Activated T-helper 17 cell treated with anti-CD3 and anti-CD28 coated beads, Interleukin-2, amount 50 U/mL, for 72 hours (primary cell): ENCODE results near the gene CST5. TPM values are rescaled to one million over a fixed set of nuclear protein-coding genes. Genes with fewer than 3 reads are reported as not detected.
"Not testable (repeated sequence)": the region's sequence is repeated elsewhere in the genome, so short reads cannot be mapped to it uniquely, and the experiment has no call there.

Experiments used
- ATAC-seq: fragments of 150-1000 bp; cut with Tn5 transposase; replicated peaks from 2 replicates; pipeline ENCODE4 v1.10.0; 2021; ENCODE audit warnings: mild to moderate bottlenecking, moderate library complexity
- H3K27ac Mint-ChIP-seq: one replicate; pipeline ENCODE4 v1.8.0; 2022; ENCODE audit warnings: mixed read lengths
- H3K27me3 Mint-ChIP-seq: one replicate; pipeline ENCODE4 v1.8.0; 2022; ENCODE audit warnings: mixed read lengths
- H3K36me3 Mint-ChIP-seq: one replicate; pipeline ENCODE4 v1.8.0; 2022; ENCODE audit warnings: low read depth, mild to moderate bottlenecking, mixed read lengths
- H3K4me1 Mint-ChIP-seq: one replicate; pipeline ENCODE4 v1.8.0; 2022; ENCODE audit warnings: mixed read lengths
- H3K4me3 Mint-ChIP-seq: one replicate; pipeline ENCODE4 v1.8.0; 2022; ENCODE audit warnings: mild to moderate bottlenecking, mixed read lengths
- H3K9me3 Mint-ChIP-seq: one replicate; pipeline ENCODE4 v1.8.0; 2022; ENCODE audit warnings: mixed read lengths
- total RNA-seq, 2 donors: library from RNA; stranded (reverse); gene quantifications; one replicate each; pipeline ENCODE4 v1.2.3, GENCODE V29; 2022

CST5 gene
- total RNA-seq, 2 donors from 2014 or later = not detected

DNA sequence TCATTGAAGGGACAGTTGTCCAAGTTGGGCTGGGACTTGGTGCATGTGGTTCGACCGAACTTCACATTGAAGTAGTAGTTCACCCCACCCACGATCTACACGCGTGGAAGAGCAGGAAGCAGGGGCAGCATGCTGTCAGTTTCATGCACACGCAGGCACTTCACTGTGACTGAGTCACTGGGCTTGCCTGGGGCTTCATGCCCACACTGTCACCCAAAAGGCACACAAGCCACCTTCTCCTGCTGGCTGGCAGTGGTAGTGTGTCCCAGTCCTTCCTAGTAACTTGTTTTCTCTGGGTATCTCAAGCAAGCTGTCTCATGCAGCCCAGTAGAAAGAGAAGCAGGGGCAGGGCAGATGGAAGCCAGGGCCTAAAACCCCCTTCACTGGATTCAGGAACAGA is 2.0 kb downstream of the CST5 start:
- Mint-ChIP-seq H3K4me1 (peaks cover 6% of the 10 kb centered on the region), H3K36me3 (no peaks in the 10 kb centered on the region), H3K4me3 (no peak overlapping the region), H3K27me3 (no peaks in the 10 kb centered on the region), H3K27ac (no peak overlapping the region), H3K9me3 (no peaks in the 10 kb centered on the region)
- no peak for ATAC-seq

DNA sequence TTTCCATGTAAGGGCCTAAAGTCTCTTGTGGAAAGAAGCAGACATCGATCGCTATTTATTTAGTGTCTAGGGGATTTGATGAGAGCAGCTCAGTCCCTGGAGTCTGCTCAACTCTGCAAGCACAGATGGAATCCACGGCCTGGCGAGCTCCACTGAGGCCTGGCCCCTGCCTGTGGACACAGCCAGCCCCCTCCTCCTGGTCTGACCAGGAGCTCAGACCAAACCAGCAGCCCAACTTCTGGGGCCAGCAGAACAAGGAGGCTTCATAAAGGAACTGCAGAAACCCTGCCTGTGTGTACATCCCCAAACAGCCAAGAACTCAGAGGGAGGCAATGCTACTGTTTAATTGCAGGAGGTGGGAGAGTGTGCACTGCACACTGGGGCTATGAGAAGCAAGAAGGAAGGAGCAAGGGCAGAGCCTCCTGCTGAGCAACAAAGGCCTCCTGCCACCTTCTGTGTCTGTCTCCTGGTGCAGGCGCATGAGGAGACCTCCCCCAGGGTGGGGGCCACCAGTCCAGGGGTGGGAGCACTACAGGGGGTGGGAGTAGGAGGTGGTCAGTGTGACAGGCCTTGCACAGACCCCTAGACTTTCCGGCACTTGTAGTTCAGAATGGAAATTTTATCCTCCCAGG is 3.8 kb downstream of the CST5 start:
- H3K4me3 Mint-ChIP-seq = no peak overlapping the region
- H3K9me3 Mint-ChIP-seq = no peaks in the 10 kb centered on the region
- no peak overlapping the region for H3K27ac Mint-ChIP-seq
- peaks cover 6% of the 10 kb centered on the region for H3K4me1 Mint-ChIP-seq
- no peaks in the 10 kb centered on the region for H3K36me3 Mint-ChIP-seq
- no peak for ATAC-seq
- H3K27me3 Mint-ChIP-seq = peaks cover 4% of the 10 kb centered on the region

DNA sequence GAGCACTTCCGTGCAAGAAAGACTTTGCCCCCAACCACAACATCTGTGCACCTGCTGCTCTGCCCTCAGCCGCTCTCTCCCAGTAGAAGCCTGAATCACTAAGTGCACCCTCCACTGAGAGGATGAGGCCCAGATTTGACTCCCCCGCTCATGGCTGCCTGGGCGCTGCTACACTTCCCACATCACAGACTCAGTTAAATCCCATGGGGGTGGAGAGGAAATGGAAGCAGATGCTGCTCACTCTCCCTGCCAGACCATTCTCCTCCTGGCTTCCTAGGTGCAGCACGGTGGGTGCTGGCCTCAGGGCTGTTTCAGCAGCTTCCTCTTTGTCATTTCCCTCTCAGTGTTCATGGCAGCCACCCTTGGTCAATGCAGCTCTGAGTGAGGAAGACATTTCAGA is 4.8 kb downstream of the CST5 start:
- Mint-ChIP-seq H3K27ac (no peak overlapping the region), H3K36me3 (no peaks in the 10 kb centered on the region), H3K4me3 (no peak overlapping the region), H3K4me1 (peaks cover 6% of the 10 kb centered on the region), H3K27me3 (peaks cover 4% of the 10 kb centered on the region), H3K9me3 (no peaks in the 10 kb centered on the region)
- peak; percentile 34 for ATAC-seq

DNA sequence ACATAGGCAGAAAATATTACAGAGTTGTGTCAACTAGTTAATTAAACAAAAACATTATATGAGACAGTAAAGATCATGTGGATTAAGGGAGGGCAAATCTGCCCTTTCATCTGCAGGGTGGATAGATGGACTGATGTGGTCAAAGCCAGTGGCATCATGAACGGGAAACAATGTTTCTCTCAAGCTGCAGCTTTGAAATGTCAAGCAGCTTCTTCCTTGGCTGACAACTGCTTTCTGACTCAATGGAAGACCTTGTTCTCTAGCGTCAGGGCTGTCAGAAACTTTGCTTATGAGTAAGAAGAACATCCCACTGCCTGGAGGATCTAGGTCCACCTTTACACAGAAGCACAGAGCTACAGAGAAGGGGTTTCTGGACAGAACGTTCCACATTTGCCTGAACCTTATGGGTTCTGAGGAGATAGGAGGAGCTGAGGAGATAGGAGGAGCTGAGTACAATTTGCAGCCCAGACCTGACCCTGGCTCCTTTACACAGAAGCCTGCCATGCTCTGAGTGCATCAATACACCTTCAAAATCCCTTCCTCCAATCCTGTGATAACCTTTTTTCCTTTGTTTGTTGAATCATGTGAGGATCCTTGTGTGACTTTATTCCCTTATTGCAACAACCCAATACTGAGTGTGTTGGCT is 6.1 kb downstream of the CST5 start:
- H3K36me3 Mint-ChIP-seq = no peaks in the 10 kb centered on the region
- no peak overlapping the region for H3K4me3 Mint-ChIP-seq
- no peaks in the 10 kb centered on the region for H3K9me3 Mint-ChIP-seq
- H3K27me3 Mint-ChIP-seq = peaks cover 8% of the 10 kb centered on the region
- no peak overlapping the region for H3K27ac Mint-ChIP-seq
- peaks cover 6% of the 10 kb centered on the region for H3K4me1 Mint-ChIP-seq
- peak; percentile 68 for ATAC-seq

DNA sequence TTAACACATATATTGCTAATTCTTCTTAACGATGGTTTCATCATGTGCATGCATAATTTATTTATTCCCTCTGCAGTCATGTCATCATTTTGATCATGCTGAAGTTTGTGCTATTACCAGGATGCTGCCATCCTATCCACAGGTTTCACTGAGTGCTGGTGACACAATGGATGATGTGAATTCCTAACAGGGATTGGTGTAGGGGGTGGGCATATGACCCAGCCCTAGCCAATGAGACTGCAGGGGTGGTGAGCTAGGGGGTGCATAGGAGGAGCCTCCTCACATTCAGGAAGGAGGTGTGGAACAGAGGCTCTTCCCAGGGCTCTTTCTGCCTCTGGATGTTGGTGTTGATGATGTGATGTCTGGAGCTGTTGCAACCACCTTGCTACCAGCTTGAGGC is 7.5 kb downstream of the CST5 start:
- H3K27me3 Mint-ChIP-seq = peaks cover 14% of the 10 kb centered on the region
- peaks cover 6% of the 10 kb centered on the region for H3K4me1 Mint-ChIP-seq
- no peak for ATAC-seq
- H3K36me3 Mint-ChIP-seq = no peaks in the 10 kb centered on the region
- H3K9me3 Mint-ChIP-seq = no peaks in the 10 kb centered on the region
- H3K27ac Mint-ChIP-seq = no peak overlapping the region
- no peak overlapping the region for H3K4me3 Mint-ChIP-seq

DNA sequence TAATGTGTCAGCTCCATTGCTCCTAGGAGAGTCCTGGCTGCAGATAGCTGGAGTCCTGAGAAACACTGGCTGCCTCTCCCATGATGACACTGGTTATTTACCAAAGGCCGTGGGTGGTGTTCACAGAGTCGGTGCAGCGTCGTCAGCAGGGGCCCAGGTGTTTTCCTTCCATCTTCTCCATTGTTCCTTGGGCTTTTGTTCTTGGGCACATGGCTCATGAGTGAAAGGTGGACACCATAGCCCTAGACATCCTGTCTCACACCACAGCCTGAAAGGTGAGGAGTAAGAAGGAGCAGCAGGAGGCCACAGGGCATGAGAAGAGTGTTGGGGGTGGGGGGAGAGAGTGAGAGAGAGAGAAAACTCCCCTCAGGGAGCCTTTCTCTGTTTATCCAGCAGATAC is 9.1 kb downstream of the CST5 start:
- Mint-ChIP-seq H3K4me1 (peaks cover 6% of the 10 kb centered on the region), H3K27me3 (peaks cover 26% of the 10 kb centered on the region), H3K27ac (no peak overlapping the region), H3K4me3 (no peak overlapping the region), H3K9me3 (no peaks in the 10 kb centered on the region), H3K36me3 (no peaks in the 10 kb centered on the region)
- no peak for ATAC-seq

DNA sequence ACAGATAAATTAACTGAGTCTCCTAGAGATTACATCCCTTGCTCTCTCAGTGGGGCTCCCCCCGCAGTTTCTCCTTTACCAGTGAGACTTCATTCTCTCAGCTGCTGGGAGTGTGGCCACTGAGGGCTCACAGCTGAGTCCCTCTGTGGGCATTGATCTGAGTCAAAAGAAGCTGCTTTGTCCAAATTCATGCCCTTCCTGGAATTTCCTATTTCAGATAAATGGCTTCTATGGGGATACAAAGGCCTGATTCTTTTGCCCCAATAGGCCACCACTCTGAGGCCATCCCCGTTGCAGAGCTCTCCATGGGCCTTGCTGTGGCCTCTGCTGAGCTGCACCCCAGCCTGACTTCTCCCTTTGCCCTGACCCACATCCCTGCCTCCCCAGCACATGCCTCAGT is 10.0 kb downstream of the CST5 start:
- H3K27me3 Mint-ChIP-seq = peaks cover 26% of the 10 kb centered on the region
- H3K4me1 Mint-ChIP-seq = peaks cover 6% of the 10 kb centered on the region
- no peak for ATAC-seq
- H3K36me3 Mint-ChIP-seq = no peaks in the 10 kb centered on the region
- no peaks in the 10 kb centered on the region for H3K9me3 Mint-ChIP-seq
- H3K4me3 Mint-ChIP-seq = no peak overlapping the region
- H3K27ac Mint-ChIP-seq = no peak overlapping the region

DNA sequence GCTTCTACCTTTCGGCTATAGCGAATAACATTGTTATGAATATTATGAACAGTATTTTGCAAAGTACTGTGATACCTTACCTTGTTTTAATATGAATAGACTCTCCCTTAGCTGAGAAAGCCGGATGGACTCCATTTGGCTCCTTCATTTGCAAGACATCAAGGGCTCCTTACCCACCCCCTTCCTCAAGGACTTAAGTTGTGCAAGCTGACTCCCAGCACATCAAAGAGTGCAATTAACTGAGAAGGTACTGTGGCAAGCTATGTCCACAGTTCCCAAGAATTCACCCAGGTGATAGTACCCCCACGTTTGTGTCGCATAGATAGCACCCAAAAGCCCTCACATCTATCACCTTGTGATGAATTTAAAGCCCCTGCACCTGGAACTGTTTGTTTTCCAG is 11.2 kb downstream of the CST5 start:
- Mint-ChIP-seq H3K9me3 (no peaks in the 10 kb centered on the region), H3K36me3 (no peaks in the 10 kb centered on the region), H3K27ac (no peak overlapping the region), H3K4me1 (peaks cover 2% of the 10 kb centered on the region), H3K27me3 (peaks cover 26% of the 10 kb centered on the region), H3K4me3 (no peak overlapping the region)
- ATAC-seq = no peak

DNA sequence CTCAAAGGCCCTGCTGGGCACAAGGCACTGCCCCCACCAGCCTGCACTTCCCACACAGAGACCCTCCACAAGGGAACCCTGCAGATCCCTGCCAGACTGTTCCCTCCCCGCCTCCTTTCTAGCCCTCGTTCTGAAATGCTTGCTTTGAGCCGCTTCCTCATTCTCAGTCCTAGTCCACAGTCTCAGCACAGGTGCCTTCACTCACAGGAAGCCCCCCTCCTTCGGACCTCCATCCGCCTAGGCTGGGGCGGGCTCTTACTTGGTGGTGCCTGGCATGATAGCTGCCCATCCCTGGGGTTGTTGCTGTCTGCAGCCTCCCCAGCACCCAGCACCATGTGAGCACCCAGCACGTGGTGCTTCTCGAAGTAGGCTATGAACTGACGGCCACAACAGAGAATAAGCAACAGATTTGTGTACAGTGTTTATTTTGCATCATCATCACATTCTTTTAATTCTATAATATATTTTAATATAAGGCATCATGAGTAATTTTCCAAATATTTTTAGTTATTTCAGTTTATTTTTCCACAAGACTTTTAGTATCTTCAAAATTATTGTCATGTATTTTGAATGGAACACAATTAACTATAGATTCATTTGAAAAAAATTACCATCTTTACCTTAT is 12.3 kb downstream of the CST5 start:
- Mint-ChIP-seq H3K4me3 (no peak overlapping the region), H3K36me3 (no peaks in the 10 kb centered on the region), H3K4me1 (no peaks in the 10 kb centered on the region), H3K27ac (no peak overlapping the region), H3K27me3 (peaks cover 26% of the 10 kb centered on the region), H3K9me3 (no peaks in the 10 kb centered on the region)
- no peak for ATAC-seq

DNA sequence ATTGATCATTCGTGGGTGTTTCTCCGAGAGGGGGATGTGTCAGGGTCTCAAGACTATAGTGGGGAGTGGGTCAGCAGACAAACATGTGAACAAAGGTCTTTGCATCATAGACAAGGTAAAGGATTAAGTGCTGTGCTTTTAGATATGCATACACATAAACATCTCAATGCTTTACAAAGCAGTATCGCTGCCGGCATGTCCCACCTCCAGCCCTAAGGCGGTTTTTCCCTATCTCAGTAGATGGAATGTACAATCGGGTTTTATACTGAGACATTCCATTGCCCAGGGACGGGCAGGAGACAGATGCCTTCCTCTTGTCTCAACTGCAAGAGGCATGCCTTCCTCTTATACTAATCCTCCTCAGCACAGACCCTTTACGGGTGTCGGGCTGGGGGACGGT is 18.8 kb downstream of the CST5 start:
- not testable (repeated sequence) for ATAC-seq, H3K36me3 Mint-ChIP-seq, H3K27me3 Mint-ChIP-seq, H3K4me1 Mint-ChIP-seq, H3K27ac Mint-ChIP-seq, H3K9me3 Mint-ChIP-seq, H3K4me3 Mint-ChIP-seq

DNA sequence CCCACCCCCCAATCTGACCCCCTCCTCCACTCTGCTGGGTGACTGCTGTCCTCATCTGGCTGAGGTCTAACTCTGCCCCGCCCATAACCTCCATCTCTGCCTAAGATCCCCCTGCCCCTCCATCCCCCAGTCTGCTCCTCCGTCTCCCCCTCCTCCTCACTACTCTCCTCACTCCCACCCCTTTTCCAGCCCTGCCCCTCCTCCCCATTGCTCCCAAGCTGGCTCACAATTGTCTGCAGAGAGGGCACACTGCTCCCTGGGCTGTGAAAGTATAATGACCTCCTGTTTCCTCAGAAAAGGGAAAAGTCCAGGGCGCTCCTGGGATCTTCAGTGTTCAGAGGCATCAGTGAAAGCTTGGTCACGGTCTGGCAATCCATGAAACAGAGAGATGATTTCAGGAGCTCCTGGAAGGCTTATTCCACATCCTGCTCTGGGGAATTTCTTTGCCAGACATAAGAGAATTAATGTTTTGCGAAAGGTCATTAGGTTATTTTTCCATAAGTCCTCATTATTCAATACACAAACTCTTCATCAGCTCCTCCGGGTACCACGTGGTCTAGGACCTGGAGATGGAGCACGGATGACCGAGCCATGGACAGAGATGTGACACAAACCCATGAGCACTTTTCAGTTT is 21.5 kb downstream of the CST5 start:
- no peaks in the 10 kb centered on the region for H3K4me1 Mint-ChIP-seq
- H3K27ac Mint-ChIP-seq = no peak overlapping the region
- H3K27me3 Mint-ChIP-seq = no peaks in the 10 kb centered on the region
- ATAC-seq = no peak
- no peak overlapping the region for H3K4me3 Mint-ChIP-seq
- no peaks in the 10 kb centered on the region for H3K9me3 Mint-ChIP-seq
- no peaks in the 10 kb centered on the region for H3K36me3 Mint-ChIP-seq

DNA sequence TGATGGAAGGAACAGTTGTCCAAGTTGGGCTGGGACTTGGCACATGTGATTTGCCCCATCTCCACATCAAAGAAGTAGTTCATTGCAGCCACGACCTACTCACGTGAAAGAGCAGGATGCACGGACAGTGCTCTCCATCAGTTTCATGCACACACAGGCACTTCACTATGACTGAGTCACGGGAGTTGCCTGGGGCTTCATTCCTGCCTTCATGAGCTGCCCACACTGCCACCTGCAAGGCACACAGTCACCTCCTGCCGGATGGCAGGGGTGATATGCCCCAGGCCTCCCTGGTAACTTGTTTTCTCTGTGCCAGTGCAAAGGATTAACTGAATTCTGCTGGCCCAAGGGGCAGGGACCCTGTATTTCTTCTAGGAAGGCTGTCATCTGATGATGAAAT is 22.8 kb downstream of the CST5 start:
- no peaks in the 10 kb centered on the region for H3K4me1 Mint-ChIP-seq

DNA sequence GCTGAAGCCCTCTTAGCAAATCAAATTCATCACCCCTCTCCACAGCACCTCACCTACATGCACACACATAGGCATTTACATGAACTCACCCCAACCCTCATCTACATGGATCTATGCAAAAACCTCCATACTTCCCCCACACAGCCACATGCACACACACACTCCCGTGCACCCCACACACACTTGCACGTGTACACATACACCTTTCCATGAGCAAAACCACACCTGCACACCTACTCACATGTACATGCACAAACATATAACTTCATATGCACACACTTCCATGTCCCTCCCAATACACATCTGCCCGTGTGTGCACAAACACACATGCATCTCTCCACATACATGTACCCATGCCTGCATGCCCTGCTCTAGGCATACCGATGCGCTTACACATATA is 23.3 kb downstream of the CST5 start:
- Mint-ChIP-seq H3K9me3 (no peaks in the 10 kb centered on the region), H3K27ac (no peak overlapping the region), H3K4me1 (no peaks in the 10 kb centered on the region), H3K36me3 (no peaks in the 10 kb centered on the region), H3K27me3 (peaks cover 3% of the 10 kb centered on the region), H3K4me3 (no peak overlapping the region)
- ATAC-seq = no peak

More for the DNA sequence above, 22.8 kb downstream of the CST5 start:
- no peak for ATAC-seq
- Mint-ChIP-seq H3K27me3 (peaks cover 3% of the 10 kb centered on the region), H3K27ac (no peak overlapping the region), H3K36me3 (no peaks in the 10 kb centered on the region), H3K9me3 (no peaks in the 10 kb centered on the region), H3K4me3 (no peak overlapping the region)

DNA sequence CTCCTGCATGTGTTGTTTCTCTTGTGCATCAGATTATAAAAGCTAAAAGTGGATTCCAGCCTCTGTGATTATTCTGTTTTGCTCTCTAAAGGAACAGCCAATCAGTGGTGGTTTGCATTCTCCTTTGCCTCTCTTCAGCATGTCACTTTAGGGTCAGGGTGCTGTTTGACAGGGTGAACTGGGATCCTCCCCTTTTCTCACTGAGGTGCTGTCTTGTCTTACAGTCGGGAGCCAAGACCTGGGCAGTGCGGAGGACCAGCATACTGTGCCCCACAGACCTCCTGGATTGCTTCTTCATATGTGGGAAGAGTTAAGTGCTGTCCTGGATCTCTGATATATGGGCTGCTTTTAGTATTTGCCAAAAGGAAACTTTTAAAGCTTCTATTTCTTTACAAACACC is 37.9 kb downstream of the CST5 start:
- H3K4me3 Mint-ChIP-seq = no peak overlapping the region
- H3K27me3 Mint-ChIP-seq = peaks cover 17% of the 10 kb centered on the region
- H3K9me3 Mint-ChIP-seq = no peaks in the 10 kb centered on the region
- no peak for ATAC-seq
- H3K27ac Mint-ChIP-seq = no peak overlapping the region
- H3K4me1 Mint-ChIP-seq = no peaks in the 10 kb centered on the region
- no peaks in the 10 kb centered on the region for H3K36me3 Mint-ChIP-seq

DNA sequence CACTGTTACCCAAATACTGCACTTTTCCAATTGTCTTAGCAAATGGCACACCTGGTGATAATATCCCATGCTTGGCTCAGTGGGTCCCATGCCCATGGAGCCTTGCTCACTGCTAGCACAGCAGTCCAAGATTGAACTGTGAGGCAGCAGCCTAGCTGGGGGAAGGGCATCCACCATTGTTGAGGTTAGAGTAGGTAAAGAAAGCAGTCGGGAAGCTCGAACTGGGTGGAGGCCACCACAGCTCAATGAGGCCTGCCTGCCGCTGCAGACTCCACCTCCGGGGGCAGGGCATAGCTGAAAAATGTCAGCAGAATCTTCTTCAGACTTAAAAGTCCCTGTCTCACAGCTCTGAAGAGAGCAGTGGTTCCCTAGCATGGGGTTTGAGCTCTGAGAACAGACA is 43.8 kb downstream of the CST5 start:
- ATAC-seq = no peak
- no peak overlapping the region for H3K27ac Mint-ChIP-seq

More for the DNA sequence above, 43.8 kb downstream of the CST5 start:
- H3K4me1 Mint-ChIP-seq = no peaks in the 10 kb centered on the region
- H3K36me3 Mint-ChIP-seq = no peaks in the 10 kb centered on the region
- H3K27me3 Mint-ChIP-seq = peaks cover 16% of the 10 kb centered on the region
- H3K4me3 Mint-ChIP-seq = no peak overlapping the region
- H3K9me3 Mint-ChIP-seq = no peaks in the 10 kb centered on the region
